GM21447 (cell line): ENCODE results near the gene FAM193A.
"Not testable (repeated sequence)": the region's sequence is repeated elsewhere in the genome, so short reads cannot be mapped to it uniquely, and the experiment has no call there.

Source experiments
- ATAC-seq: cut with Tn5 transposase; IDR thresholded peaks from one replicate; pipeline ENCODE4 v1.9.1; 2021; ENCODE audit not compliant: unreplicated experiment

FAM193A gene

DNA sequence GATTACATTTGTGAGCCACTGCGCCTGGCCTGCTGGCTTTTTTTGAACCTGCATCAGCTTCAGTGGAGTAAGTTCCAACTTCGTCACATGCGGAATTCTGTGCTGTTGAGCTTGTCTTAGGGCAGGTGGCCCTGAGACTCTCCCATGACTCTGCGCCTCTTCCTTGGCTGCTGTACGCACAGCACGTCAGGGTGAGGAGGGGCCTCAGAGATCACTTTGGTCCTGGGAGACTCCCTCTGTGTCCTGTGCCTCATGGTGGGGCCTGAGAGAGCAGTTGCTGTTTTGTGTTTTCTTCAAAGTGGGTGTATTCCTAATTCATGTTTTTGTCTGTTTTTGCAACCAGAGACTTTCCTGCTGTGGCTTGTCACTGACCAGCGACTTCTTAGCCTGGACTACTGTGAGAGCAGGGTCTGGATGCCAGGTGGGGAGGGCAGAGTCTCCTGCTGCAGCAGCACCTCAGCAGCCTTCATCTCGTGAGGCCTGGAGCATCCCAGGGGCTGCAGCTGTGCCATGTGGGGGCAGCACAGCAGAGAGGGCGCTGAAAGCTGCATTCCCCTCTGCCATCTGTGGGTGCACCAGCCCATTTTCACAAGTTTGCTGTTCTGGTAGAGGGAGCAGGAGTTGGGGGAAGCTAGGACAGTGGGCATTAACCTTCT lies 111.8 kb downstream of the FAM193A start:
- no peak for ATAC-seq

DNA sequence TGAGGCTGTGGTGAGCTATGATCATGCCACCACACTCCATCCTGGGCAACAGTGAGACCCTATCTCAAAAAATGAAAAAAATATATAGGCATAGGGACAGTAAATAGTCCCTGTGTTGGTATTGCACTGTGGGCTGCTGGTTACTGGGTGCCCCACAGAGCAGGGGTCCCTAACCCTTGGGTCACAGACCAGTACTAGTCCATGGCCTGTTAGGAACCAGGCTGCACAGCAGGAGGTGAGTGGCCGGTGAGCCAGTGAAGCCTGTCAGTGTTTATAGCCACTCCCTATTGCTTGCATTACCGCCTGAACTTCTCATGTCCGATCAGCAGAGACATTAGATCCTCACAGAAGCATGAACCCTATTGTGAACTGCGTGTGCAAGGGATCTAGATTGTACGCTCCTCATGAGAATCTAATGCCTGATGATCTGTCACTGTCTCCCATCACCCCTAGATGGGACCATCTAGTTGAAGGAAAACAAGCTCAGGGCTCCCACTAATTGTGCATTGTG lies 113.2 kb downstream of the FAM193A start:
- no peak for ATAC-seq

DNA sequence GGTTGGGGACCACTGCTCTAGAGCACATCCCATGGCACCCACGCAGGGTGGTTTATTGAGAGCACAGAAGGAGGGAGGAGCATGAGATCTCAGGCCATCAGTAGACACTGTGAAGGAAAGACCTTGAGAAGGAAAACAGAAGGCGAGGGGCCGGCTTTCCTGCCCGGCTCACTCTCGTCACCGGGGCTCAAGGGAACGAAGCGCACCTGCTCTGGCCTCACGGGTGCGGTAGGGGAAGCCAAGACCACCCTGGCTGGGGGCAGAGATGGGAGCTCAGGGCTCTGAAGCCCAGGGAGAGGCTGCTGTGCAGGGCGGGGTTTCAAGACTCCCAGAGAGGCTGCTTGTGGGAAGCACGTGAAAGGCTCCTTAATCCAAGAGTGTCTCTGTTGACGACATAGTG lies 113.8 kb downstream of the FAM193A start:
- ATAC-seq, result no peak

DNA sequence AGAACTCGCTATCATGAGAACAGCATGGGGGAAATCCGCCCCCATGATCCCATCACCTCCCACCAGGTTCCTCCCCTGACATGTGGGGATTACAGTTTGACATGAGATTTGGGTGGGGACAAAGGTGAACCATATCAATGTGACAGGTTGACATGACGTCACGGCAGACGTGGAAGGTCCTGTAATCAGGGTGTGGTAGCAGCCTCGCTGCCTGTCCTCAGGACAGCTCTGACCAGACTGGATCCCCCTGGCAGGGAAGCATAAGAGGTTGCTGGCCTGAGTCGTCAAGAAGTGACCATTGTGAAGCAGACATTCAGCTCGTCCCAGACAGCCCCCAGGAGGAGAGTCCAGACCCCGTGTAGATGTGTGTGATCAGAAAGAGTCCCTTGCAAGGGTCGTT lies 115.1 kb downstream of the FAM193A start:
- ATAC-seq, result no peak

DNA sequence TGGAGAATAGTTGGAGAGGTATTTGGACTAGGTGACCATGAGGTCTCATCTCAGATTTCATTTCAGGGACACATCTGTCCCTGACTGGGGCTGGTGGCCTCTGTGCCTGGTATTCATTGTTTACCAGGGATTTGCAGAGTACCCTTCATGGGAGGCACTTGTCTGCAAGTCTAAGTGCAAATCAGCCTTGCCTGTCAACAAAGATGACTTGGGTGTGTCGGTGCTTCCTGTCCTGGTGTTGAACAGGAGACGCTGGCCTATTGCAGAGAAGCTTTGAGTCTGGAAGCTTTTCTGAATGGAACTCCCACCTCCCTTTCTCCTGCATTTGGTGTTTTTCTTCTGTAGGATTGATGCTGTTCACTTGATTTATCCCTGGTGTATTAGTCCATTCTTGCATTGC lies 115.6 kb downstream of the FAM193A start:
- no peak for ATAC-seq

DNA sequence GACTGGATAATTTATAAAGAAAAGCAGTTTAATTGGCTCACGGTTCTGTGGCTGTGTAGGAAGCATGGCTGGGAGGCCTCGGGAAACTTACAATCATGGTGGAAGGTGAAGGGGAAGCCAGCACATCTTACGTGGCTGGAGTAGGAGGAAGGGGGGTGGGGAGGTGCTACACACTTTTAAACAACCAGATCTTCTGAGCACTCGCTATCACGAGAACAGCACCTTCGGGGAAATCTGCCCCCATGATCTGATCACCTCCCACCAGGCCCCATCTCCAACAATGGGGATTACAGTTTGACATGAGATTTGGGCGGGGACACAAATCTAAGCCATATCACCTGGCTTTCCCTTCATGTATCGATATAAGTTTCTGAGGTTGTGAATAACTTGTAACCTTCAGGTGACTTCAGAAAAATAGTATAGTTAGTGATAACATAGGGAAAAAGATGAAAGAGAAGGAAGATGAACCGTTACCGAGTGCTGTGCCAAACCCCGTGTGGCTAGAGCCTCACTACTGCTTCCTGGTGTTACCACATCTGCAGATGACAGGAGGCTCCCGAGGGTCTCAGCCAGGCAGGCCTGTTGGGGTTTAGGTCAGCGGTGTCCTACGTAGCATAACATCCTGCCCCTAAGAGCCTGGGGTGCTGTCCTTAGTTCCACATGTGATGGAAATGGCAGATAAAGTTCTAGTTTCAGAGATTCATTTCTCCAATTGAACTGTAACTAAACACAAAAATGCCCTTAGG lies 116.1 kb downstream of the FAM193A start:
- ATAC-seq, result no peak

DNA sequence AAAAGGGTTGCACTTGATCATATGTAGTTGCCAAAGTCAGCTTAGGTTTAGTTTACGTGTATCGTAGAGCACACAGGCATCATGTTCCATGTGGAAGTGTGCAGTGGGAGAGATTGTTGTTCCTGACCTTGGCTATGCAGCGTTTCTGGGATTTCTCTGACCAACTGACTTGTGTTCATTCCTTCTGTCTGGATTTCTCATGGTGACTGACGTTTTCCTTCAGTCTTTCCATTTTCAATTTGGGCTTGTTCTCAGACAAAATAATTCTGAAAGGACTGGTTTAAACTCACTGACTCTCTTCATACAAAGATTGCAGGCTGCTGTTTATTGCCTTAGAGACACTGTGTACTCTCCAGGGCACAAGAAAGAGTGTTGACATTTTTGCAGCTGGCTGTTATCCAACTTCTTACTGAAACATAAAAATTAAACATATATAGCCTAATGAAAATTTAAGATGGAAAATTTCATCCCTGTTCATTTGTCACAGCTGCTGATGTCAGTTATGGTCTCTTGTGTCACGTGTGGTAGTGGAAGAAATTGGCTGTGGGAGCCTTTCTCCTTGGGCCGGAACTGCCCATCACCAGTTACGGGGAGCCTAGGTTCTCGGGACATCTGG lies 124.3 kb downstream of the FAM193A start:
- no peak for ATAC-seq

DNA sequence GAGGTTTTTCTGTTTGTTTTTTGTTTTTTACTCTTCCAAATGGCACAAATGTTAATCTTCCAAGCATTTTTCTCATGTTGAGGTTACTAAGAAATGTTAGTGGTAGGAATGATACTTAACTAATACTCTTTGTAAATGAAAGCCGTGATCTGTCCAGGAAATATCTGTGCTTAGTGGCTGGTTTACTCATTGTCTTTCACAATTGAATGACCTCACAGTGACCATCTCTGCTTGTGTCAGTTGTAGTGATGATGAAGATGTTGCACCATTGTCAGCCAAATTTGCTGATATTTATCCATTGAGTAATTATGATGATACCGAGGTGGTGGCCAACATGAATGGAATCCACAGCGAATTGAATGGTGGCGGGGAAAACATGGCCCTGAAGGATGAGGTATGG lies 126.2 kb downstream of the FAM193A start:
- no peak for ATAC-seq

DNA sequence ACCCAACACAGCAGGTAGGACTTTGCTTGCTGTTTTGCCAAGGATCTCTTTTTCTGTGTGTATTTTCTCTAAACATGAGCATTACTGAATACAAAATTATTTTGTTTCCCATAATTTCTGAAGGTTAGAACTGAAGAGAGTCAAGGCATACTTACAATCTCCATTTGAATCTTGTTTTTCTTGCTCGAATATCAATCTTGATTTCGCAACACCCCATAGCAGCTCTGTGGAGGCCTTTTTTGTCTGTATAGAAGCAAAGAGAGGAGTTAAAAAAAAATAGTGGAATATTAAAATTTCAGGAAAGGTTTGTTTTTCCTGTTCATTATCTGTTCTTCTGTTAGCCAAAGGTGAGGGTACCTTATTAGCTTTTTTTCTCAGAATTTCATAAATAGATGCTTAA lies 126.8 kb downstream of the FAM193A start:
- no peak for ATAC-seq

DNA sequence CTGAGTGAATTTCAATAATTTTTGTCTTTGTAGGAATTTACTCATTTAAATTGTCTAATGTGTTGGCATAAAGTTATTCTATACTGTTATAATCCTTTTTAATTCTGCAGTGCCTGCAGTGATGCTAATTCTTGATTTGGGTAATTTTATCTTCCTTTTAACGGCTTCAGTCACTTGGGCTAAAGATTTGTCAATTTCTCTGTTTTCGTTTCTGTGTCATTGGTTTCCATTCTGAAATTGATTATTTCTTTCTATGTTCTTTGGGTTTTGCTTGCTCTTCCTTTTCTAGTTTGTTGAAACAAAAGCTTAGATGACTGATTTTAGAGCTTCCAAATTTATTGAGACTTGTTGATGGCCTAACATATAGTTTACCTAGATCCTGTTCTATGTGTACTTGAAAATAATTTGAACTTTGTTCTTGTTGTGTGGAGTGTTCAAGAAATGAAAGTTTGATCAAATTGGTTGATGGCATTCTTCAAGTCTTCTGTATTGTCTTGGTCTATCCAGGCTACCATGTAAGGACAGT lies 130.3 kb downstream of the FAM193A start:
- ATAC-seq, result no peak

DNA sequence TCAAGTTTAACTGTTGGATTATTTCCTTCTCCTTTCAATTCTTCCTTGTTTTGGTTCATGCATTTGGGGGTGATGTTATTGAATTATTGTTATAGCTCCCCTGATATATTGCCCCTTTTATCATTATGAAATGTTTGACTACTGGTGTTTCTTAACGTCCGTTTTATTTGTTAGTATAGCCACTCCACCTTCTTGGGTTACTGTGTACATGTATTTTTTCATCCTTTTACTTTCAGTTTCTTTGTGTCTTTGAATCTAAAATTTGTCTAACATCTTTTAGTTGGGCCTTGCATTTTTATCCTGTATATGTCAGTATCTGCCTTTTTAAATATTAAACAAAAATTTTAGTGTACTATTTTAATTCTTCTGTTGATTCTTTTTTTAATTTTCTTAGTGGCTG lies 131.0 kb downstream of the FAM193A start:
- ATAC-seq, result no peak

DNA sequence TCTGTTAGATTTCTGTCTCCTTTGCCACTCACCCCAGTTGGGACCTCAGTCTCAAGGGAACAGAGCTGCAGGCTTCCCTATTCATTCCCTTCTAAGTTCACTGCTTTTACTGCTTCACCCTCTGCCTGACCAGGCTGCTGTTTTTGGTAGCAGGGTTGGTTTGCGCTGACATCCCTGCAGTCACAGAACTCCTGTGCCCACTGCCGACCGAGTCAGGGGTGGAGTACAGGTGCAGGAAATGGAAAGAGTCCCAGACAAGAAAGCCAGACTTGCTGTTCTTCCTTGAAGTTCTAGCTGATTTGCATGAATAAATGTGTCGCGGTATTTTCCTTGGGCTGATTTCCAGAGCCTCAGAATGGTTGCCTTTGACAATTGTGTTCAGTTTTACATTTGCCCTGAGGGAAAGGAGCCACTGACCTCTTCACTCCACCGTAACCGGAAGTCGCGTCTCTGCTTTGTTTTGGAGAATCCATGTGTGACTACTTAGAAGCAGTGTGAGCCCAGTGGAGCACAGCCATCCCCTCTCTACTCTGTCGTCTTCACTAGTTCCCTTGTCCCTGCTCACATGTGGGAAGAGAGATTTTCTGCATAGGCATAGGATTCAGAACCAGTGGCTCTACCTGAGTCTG lies 134.9 kb downstream of the FAM193A start:
- ATAC-seq, result no peak

DNA sequence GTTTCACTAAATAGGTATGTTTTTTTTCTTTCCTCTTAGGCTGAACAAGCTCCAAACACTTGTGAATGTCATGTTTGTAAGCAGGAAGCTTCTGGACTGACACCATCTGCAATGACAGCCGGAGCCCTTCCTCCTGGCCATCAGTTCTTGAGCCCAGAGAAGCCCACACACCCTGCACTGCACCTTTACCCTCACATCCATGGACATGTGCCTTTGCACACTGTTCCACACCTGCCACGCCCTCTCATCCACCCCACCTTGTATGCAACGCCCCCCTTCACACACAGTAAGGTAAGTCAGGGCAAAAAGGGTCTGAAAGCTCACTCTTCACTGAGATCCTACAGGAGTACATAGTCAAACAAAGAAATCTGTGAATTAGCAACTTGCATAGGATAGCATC lies 135.6 kb downstream of the FAM193A start:
- ATAC-seq, result no peak

DNA sequence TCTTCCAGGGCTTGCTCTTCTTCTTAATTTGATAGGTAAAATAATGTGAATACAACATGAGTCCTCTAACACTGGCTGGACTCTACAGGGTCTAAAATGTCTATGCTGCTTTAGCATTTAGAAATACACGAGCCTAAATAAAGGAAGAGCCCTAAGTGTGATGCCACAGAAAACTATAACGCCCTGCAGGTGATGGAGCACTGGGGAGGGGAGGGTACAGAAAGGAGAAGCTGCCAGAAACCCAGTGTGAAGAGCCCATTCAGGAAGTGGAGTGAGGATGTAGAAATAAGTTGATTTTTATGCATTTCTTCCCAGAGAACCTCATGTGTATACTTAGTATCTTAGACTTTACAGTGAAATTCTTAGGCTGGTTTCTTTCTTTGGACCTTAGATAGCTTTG lies 136.3 kb downstream of the FAM193A start:
- no peak for ATAC-seq

DNA sequence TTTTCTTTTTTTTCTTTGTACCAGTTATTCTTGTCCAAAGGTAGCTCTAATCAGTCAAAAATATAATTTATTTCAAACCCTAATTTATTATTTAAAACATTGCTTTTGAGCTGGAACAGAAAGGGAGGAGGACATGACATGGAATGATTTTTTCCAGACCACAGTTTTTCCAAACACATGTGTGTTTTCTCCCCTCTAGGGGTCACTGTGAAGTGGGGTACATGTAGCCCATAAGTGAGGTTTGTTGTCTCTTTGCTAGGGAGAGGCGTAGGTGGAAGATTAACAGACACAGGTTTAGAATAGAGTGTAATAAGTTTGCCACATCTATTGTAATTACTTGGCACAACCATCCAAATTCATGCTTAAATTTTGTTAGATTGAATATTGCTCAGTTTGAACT lies 136.7 kb downstream of the FAM193A start:
- no peak for ATAC-seq

DNA sequence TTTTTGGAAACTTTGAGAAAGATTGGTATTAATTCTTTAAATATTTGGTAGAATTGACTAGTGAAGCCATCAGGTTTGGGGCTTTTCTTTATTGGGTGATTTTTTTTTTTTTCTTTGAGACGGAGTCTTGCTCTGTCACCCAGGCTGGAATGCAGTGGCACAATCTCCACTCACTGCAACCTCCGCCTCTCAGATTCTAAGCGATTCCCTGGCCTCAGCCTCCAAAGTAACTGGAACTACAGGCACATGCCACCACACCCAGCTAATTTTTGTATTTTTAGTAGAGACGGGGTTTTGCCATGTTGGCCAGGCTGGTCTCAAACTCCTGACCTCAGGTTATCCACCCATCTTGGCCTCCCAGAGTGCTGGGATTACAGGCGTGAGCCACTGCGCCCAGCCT lies 143.3 kb downstream of the FAM193A start:
- ATAC-seq, result not testable (repeated sequence)

DNA sequence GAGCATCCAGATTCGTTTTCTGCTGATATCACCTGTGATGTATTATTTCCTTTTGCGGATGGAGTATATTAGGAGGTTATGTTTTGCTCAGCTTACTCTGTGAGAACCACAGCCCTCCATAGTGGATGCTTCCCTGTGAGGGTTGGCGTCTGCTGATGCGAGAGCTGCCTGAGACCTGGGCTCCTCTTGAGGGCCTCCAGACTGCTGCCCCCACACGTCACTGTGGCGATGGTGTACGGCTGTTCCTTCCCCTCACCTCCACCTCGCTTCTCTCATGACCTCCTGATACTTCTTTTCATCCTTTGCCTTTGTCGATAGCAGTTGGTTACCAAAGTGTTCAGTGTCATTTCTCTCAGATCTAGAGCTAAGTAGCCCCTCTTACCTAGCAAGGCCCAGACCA lies 148.0 kb downstream of the FAM193A start:
- no peak for ATAC-seq

DNA sequence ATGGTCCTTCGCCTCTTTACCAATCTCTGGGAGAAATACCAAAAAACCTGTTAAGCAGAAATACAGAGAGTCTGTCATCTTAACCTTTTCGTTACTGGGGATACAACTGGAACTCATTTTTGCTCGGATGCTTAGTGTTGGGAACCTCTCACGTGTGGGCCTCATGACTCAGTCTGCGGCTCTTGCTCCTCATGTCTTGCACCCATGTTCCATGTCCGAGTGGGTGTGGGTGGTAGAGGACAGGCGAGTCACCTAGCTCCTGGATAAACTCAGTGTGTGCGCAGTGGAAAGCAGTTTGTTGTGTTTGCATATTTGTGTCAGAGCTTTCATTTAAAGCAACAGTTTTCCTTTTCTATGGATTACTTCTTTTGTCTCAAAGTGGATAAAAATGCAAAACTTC lies 149.1 kb downstream of the FAM193A start:
- no peak for ATAC-seq

DNA sequence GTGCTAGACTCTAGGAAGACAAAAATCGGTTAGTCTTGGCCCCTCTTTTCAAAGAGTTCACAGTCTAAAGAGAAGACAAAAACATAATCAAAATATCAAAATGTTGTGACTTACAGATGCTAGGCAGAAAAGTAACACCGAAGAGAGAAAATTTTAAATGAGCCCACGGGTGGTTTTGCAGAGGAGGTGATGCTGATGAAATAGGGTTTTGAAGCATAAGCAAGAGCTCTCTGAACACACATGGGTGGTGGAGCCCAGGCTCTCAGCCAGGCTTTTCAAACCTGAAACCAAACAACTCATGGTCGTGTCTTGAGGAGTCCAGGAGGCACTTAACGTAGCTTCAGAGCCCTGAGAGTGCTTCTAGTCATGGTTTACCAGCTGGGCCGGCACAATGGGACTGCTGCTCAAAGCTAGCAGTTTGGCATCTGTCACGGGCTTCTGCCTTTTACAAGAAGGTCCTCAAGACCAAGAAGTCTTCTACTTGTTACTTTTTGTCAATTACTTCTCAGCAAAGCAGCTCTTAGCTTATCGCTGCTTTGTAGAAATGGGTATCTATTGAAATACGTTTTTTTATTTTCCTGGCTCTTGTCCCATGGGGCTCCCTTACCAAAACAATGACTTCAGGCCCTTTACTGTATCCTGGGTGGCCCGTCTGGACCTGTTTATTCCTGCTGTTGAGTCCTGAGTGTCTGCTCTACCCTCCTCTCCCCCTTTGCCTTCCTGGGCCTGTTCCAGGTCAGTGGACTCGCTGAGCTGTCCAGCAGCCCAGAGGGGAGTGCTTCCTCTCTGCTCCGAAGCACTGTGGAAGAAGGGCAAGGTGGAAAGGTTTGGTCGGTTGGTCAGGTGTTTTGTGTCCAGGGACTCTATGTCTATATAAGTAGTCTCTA lies 150.2 kb downstream of the FAM193A start:
- no peak for ATAC-seq

DNA sequence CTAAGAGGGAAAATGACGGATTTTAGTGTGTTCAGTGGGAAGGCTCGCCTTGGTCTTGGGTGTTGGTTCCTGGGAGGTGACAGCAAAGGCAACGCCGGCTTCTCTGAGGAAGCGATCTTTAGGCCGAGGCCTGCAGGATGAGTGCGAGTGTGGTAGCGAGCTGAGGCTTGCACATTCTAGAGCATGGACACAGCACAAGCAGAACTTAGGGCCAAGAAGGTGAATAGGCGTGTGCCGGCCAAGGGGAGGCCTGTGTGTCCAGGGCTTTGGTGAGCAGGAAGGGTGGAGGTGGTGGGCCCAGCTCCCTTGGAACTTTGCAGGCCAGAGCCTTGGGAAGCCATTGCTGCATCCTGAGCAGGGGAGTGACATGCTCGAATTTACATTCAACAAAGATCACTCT lies 151.8 kb downstream of the FAM193A start:
- no peak for ATAC-seq

DNA sequence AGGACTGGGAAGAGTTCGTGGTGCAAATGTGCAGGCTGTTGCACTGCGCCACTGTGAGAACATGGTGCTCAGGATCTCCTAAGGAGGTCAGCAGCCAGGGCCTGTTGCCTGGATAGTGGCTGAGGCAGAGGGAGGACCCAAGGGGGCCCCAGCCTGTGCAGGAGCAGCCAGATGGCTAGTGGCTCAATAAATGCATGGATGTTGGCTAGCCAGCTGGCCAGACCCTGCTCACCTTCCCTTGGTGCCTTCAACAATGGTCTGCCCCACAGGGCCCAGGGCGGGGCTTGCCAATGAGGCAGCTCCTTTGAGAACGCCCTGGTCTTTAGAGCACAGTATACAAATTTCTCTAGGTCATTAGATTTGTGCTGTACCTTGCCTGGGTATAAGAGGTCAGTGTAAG lies 152.2 kb downstream of the FAM193A start:
- ATAC-seq, result no peak
